Measurements from ENCODE around the gene CRY2.

GRCh38 chr11:45817191-45817590 lies 30.1 kb upstream of the CRY2 start:
- no peak for TF ChIP-seq CTCF (IDR thresholded peaks at IDR 0.05)
- TF ChIP-seq POLR2A (IDR thresholded peaks at IDR 0.05): no peak
- TF ChIP-seq EP300 (IDR thresholded peaks at IDR 0.05; ENCODE audit: low read depth): no peak
